ENCODE results near the gene SEMA6C.
"Not testable (repeated sequence)": the region's sequence is repeated elsewhere in the genome, so short reads cannot be mapped to it uniquely, and the experiment has no call there.

Gene SEMA6C, protein sequence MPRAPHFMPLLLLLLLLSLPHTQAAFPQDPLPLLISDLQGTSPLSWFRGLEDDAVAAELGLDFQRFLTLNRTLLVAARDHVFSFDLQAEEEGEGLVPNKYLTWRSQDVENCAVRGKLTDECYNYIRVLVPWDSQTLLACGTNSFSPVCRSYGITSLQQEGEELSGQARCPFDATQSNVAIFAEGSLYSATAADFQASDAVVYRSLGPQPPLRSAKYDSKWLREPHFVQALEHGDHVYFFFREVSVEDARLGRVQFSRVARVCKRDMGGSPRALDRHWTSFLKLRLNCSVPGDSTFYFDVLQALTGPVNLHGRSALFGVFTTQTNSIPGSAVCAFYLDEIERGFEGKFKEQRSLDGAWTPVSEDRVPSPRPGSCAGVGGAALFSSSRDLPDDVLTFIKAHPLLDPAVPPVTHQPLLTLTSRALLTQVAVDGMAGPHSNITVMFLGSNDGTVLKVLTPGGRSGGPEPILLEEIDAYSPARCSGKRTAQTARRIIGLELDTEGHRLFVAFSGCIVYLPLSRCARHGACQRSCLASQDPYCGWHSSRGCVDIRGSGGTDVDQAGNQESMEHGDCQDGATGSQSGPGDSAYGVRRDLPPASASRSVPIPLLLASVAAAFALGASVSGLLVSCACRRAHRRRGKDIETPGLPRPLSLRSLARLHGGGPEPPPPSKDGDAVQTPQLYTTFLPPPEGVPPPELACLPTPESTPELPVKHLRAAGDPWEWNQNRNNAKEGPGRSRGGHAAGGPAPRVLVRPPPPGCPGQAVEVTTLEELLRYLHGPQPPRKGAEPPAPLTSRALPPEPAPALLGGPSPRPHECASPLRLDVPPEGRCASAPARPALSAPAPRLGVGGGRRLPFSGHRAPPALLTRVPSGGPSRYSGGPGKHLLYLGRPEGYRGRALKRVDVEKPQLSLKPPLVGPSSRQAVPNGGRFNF

DNA sequence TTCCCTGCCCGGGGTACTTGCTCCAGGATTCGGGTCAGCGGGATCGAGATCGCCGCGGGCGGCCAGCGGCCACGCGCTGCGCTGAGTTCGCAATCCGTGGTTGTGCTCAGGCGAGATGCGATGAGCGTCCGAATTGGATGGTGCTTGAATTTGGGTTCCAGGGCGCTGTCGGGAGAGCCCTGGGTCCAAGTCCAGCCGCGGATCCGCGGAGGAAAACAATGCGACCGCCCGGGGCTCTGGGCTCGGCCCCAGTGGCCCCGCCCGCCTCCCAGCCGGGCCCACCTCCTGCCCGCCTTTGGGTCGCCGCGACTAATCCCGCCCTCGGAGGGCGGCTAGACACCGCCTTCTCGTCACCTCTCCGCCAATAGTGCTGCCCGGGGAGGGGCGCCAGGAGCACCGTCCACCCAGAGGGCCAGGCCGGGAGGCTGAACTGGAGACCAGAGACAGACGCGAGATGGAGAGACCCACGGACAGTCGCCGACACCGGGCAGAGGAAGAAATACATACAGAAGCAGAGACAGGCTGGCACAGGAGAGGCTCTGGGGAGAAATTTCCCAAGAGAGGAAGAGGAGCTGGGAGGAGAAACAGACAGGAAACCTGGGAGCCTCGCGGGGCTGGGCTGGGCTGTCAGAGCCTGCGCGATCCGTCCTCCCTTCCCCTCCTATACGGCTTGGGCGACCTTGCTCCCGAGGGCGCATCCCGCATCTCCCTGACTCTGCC lies at the start of gene SEMA6C:
Gene SEMA6C (minus strand): TSS at position 220 of the 720 bp plus-strand sequence. CDS start 4,010 bp downstream, outside the sequence.
- DNase-seq = peak; percentile 47

DNA sequence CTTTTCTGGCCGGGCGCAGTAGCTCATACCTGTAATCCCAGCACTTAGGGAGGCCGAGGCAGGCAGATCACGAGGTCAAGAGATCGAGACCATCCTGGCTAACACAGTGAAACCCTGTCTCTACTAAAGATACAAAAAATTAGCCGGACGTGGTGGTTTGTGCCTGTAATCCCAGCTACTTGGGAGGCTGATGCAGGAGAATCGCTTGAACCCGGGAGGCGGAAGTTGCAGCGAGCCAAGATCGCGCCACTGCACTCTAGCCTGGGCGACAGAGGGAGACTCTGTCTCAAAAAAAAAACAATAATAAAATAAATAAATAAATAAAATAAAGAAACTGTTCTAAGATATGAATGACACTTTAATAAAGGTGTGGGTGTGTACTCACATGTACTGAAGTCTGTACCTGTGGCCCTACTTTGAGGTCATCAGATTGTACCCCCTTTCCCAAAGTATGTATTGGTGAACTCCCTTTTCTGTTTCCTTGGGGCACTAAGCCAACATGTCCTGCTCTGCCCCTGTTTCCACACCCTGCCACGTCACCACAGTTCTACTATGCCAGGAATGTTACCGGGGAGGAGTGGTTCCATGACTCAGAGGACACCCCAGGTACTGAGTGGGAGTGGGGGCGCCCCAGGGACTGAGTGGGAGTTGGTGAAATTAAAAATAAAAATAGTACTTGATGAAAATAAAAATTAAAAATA lies 48.6 kb upstream of the SEMA6C start:
- not testable (repeated sequence) for DNase-seq

DNA sequence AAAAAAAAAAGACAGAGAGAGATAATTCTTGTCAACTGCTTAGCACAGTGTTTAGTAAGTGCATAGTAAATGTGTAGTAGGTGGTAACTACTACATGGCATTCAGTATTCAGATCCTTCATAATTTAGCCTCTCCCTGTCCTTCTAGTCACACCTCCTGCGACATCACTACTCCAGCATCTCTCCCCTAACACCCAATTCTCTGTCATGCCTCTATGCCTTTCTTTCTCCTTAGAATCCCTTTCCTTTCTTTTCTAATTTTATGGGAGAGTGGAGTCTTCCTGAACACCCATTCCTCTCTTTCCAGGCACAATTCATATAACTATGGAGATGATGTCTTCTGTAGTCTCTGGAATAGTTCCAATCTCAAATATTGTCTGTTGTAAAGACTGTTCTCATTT lies 47.4 kb upstream of the SEMA6C start:
- DNase-seq = no peak

DNA sequence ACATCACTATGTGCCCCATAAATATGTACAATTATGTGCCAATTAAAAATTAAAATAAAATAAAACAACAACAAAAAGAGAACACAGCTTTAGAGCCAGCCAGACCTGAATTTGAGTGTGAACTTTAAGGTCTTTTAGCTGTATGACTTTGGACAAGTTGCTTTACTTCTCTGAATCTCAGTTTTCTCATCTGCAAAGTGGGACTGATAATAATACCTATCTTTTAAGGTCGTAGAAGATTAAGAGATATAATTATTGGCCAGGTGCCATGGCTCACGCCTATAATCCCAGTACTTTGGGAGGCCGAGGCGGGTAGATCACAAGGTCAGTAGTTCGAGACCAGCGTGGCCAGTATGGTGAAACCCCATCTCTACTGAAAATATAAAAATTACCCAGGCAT lies 46.9 kb upstream of the SEMA6C start:
- DNase-seq = no peak

DNA sequence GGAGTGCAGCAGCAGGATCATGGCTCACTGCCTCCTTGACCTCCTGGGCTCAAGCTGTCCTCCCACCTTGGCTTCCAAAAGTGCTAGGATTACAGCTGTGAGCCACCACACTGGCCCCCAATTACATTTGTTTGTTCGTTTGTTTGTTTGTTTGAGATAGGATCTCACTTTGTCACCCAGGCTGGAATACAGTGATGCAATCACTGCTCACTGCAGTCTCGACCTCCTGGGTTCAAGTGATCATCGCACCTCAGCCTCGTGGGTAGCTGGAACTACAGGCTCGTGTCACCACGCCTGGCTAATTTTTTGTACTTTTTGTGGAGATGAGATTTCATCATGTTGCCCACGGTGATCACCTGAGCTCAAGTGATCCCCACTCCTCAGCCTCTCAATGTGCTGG lies 45.6 kb upstream of the SEMA6C start:
- DNase-seq = no peak

DNA sequence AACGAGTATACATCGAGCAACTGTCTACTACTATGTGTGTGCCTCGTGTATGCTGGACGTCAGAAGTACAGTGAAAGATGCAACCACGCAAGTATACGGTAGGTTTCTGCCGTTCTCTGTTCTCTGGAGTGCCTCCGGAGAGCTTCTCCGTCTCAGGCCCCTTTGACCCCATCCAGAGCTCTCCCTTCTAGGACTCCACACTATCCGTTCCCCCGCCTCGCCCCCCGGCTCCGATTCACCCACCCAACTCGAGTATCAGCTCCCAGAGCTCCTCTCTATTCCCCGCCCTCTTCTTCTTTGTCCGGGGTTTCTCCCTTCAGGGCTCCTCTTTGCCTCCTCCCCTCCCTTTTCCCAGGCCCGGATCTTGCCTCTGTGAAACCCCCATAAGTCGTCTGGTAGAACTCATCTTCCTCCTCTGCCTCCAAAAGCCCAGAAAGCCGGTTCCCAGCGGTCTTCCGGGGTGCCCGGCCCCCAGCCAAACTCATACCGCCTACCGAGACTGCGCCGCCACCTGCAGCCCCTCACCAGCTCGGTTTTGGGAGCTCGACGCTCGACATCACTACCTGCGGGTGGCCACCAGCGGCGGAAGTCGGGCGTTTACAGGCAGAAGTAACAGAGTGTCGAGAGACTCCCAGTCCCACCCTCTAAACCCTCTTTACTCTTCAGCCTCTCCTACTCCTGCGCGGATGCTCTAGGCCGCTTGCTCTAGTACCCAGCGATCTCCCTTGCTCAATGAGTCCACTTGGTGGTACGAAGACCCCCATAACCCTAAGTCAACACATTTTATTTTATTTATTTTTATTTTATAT lies 43.4 kb upstream of the SEMA6C start, which contains the start of gene VPS72:
Gene VPS72 (minus strand): TSS at position 561 of the 809 bp plus-strand sequence. CDS start 76 bp downstream, at position 485.
- DNase-seq = peak; percentile 49

DNA sequence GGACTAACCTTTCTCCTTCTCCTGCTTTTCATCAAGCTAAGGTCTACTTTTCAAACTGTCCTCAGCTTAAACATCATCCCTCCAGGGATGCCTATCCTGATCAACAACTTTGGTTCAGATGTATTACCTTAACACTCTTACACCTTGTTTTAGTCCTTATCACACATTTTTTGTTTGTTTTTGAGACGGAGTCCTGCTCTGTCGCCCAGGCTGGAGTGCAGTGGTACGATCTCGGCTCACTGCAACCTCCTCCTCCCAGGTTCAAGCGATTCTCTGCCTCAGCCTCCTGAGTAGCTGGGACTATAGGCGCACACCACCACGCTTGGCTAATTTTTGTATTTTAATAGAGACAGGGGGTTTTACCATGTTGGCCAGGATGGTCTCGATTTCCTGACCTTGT lies 42.2 kb upstream of the SEMA6C start:
- not testable (repeated sequence) for DNase-seq

DNA sequence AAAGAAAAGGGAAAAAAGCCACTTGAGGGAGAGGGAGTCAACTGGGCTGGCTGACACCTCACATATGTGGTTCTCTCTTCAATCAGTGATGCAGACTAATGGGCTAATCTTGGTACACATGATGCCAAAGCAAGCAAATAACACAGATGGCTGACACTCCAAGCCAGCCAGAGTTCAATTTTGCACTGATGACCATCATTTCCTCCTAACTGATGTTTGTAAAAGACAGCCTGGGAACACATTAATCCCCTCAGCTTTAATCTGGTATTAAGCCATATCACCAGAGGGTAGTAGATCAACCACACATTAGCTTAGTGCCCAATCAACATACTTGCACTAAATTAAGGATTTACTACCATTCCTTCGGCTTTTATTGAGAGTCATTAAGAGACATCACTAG lies 40.8 kb upstream of the SEMA6C start:
- DNase-seq = peak; percentile 87

DNA sequence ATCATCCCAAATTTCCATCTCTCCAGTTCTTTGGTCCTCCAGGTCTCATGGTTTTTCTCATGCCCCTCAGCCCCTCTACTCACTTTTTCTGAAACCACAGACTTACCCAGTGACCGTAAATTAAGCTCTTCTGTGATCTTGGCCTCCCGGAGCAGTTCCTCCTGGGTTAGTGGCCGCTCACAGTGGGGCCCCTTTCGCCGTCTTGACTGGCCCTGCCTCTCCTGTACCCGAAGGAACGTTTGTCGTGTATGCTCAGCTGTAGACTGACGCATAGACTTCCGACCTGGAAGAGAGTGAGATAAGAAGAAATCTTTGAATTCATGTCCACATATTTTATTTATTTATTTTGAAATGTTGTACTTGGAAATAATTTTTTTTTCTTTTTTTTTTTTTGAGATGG lies 37.8 kb upstream of the SEMA6C start:
- DNase-seq = no peak

DNA sequence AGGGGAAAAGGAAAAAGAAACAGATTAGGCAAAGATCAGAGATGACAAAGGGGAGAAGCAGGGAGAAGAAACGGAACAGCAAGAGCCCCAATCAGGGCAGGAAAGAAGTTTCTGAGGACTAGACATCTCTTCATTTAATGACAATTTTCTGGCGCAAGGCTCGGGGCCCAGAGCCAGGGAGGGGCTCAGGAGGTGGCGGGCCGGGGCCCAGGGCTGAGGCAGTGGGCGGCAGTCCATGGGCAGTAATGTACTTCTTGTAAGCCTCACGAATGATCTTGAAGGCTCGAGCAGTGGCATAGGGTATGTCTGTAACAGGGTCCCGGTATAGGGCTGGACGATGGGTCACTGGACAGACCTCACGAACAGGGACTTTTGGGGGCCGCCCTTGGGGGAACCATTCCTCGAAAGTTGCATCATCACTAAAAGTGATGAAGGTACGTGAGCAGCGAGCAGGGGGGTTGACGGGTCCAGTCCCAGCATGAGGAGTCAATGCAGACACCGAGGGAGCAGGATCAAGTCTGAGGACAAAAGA lies 30.1 kb upstream of the SEMA6C start:
- DNase-seq = no peak

DNA sequence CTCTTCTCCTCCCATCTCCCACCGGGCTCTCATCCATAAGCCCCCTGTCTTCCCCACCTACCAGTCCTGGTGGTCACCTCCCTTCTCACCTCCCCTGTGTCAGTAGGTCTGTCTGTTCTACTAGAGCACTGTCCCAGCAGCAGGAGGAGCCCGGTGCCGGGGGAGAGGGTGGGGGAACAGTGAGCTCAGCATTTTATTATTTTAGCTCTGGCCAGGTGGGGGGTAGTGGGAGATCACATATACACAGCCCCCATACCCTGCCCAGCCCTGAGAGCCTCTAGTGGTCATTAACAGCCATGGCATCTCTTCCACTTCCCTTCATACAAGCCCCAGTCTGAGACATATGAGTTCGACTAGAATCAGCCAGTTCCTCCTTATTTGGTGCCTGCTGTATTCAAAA lies 29.4 kb upstream of the SEMA6C start, which contains the start of gene TMOD4:
Gene TMOD4 (minus strand): TSS at position 119 of the 400 bp plus-strand sequence. CDS start 1,106 bp downstream, outside the sequence.
- no peak for DNase-seq

DNA sequence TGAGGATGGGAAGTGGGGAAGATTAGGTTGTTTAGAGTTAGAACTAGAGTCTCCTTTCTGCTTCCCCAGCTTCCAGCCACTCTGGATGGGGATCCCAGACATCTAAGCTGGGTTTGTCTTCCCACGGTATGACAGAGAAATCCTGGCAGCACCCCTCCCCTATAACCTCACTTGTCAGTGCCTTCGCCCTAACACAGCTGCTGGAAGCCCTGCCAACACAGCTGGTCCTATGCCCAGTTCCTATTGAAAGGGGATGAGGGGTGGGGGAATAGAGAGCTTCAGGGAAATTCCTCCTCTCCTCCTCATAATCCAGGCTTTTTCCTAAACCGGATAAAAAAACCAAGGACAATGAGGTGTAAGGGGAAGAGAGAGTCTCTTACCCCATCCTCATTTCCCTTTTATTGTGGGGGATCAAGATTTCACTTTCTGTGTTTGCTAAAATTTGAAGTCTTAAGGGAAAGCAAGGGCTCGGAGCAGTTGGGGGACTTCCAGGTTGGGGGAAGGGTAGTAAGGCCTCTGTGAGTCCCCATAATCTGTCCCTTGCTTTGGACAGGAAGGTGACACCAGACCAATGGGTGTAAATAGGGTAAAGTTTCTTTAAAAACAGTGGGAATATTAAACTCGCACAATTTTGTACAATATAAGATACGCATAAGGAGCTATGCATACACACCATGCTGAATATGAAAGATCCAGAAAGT lies 28.8 kb upstream of the SEMA6C start:
- DNase-seq = no peak

DNA sequence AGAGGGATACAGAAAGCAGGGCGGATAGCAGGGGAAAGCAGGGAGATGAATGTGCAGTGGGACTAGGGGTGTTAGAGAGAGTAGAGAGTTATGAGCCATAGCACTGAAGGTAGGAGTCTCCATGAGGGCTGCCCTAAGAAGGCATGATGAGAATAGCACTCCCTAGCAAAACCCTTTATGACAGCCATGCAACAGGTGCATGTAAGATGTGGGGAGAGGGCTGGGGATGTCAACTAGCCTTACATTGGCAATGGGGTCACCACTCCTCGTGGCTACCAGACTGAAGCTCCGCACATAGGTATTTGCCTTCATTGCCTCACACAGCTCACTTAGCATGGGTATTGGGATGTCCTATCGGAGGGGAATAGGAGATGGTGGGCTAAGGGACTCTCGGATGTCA lies 24.8 kb upstream of the SEMA6C start:
- DNase-seq = no peak

DNA sequence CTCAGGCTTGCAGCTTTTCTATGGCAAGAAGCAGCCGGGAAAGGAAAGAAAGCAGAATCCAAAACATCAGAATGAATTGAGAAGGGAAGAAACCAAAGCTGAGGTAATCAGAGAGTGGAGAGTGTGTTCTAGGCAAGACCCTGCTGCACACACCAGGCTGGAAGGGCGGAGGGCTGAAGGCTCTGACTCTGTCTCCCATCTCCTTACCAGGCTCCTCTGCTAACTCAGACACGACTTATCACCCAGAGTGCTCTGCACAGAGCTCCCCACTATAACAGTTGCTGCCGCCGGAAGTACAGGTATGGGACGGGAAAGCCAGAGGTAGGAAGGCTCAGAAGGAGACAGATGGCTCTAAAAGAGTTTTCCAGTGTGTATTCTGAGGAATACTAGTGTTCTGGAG lies 20.7 kb upstream of the SEMA6C start:
- no peak for DNase-seq

DNA sequence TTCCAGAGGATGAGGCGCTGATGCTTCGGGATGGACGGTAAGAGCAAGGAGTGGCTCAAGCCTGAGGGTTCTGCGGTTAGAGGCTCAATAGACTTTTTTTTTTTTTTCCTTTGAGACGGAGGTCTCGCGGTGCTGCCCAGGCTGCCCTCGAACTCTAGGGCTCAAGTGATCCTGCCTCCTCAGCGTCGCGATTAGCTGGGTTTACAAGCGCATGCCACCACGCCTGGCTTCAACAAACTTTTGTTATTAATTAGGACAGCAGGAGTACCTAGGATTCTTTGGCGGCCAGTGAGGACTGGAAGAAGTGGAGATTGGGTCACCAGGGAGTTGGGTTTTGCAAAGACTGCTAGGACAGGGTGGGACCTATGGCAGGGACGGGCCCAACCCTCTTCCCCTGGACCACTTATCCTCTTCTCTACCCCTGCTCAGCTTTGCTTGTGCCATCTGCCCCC lies 20.1 kb upstream of the SEMA6C start:
- no peak for DNase-seq

DNA sequence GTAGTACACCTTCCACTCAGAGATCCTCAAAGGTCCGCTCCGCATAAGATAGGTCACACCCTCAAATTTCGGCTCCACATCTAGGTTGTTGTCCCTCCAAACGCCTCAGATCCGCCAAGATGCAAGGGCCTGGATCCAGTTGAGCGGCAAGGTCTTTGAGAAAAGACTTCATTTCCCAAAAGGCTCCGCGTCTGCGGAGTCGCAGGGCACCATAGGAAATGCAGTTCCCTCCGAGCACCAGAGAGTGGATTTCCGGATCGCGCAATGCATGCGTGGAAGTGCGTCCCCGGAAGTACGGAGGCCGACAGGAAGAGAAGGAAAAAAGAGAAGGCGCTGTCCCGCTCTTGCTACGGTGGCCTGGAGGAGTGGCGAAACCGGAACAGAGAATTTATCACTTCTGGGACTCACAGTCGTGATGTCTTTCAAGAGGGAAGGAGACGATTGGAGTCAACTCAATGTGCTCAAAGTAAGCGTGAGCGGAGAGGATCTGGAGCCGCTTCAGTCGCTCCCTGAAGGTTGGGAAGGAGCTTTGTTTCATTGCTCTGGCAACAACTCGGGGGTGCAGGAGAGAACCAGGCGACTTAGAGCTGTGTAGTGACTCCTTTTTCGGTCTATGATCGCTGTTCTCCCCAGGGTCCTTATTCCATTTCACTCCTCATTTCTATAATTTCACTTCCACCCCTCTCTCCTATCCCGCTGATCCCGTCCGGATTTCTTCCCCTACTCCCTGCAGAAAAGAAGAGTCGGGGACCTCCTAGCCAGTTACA lies 19.5 kb upstream of the SEMA6C start, which contains the start of the genes LYSMD1 and SCNM1:
Gene LYSMD1 (minus strand): TSS at position 165 of the 767 bp plus-strand sequence. CDS start 644 bp downstream, outside the sequence.
Gene SCNM1 (plus strand): TSS at position 407 of the 767 bp plus-strand sequence. CDS start 9 bp downstream, at position 416.
- peak; percentile 94 for DNase-seq

DNA sequence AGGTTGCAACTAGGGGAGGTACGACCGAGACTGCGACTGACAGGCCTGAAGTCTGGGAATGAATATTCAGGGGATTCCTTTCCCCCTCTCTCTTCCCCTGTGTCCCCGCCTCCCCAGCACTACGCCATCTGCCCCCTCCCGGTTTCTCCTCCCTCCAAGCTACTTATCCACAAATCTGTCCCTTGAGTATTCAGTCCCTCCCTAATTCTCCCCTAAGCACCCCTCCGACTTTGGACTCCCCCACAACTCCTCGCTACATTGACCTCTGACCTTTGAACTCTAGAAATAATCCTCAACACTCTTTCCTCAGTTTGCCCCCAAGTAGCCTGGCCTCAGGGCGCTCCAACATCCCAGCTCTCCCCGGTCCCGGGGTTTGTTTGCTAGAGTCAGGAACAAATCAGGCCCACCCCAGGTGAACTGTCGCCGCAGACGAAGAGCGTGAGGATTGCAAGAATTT lies 18.9 kb upstream of the SEMA6C start:
- DNase-seq = peak; percentile 78

DNA sequence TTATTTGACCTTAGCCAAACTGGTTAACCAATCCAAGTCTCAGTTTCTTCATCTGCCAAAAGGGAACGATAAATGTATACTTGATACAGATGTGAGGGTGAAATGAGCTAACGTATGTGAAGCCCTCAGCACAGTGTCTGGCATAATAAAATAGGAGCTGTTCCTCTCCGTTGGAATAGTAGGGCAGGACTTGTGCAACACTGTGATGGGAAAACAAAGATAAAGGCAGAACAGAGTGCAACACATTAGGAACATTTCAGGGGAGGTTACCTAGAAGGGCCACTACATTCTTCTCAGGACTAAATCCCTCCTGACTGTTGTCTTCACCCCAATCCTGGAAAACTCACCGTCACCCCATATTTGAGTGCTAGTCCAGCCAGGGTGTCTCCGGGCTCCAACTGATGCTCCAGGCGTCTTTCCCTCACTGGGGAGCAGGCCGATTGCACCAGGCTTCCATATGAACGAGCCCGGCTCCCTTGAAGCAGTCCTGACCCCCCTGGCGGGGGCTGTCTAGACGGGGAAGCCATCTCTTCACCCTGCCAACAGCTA lies 18.4 kb upstream of the SEMA6C start:
- DNase-seq = no peak

DNA sequence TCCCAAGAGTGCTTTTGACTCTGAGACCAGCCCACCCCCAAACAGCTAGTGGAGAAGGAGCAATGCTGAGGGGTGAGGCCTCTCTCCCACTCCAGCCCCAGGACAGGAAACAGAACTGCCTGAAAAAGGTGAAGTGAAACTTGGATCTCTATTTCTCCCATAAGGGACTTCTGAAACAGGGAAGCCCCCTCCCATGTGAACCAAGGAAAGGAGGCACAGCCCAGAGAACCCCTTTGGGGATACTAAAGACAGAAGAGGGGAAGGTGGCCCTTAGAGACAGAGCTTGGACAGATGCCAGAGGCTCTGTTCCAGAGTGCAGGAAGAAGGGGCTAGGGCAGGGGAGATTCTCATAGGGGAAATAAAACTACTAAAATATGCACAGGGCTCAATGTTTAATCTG lies 12.9 kb upstream of the SEMA6C start:
- DNase-seq = no peak

Data from NCI-H524 treated with DMSO at 0.1 percent for 48 hours (cell line).